Neural cell (in vitro differentiated cells): Measurements from ENCODE around the gene SPINK2. TPM values are rescaled to one million over a fixed set of nuclear protein-coding genes. Genes with fewer than 3 reads are reported as not detected.

Source experiments
- H2AFZ ChIP-seq: fragments of 200-600, 300-800 bp; sonication (generic), shearing (Covaris generic); 2 replicates; pipeline ENCODE4 v1.6.0; 2014; ENCODE audit warnings: low read depth, mild to moderate bottlenecking, antibody characterized with exemption, low read length, moderate library complexity
- H3F3A ChIP-seq: fragments of 200-600 bp; shearing (Covaris generic); 2 replicates; pipeline ENCODE4 v1.6.1; 2016; ENCODE audit warnings: mild to moderate bottlenecking, moderate library complexity, mixed read lengths, antibody characterized with exemption, low read length; ENCODE audit not compliant: insufficient read depth, poor library complexity, severe bottlenecking
- H3K27ac ChIP-seq: fragments of 200-600, 300-800 bp; sonication (generic), shearing (Covaris generic); 2 replicates; pipeline ENCODE4 v1.5.1; 2014; ENCODE audit warnings: mild to moderate bottlenecking, low read length, moderate library complexity
- H3K27me3 ChIP-seq: fragments of 300-800, 200-600 bp; sonication (generic), shearing (Covaris generic); 2 replicates; pipeline ENCODE4 v1.6.0; 2014; ENCODE audit warnings: mild to moderate bottlenecking, low read depth, low read length, moderate library complexity; ENCODE audit not compliant: insufficient read depth
- H3K36me3 ChIP-seq: fragments of 300-800, 200-600 bp; sonication (generic), shearing (Covaris generic); 2 replicates; pipeline ENCODE4 v1.5.1; 2014; ENCODE audit warnings: mild to moderate bottlenecking, antibody characterized with exemption, low read length, moderate library complexity; ENCODE audit not compliant: insufficient read depth
- H3K4me2 ChIP-seq: fragments of 300-800, 200-600 bp; sonication (generic), shearing (Covaris generic); 2 replicates; pipeline ENCODE4 v1.6.0; 2014; ENCODE audit warnings: mild to moderate bottlenecking, low read length
- H3K4me3 ChIP-seq: fragments of 300-800, 200-600 bp; sonication (generic), shearing (Covaris generic); 2 replicates; pipeline ENCODE4 v1.5.1; 2014; ENCODE audit warnings: mild to moderate bottlenecking, low read length, moderate library complexity
- H3K79me2 ChIP-seq: fragments of 200-600 bp; shearing (Covaris generic); replicated peaks from 2 replicates; pipeline ENCODE4 v1.6.0; 2014; ENCODE audit warnings: mild to moderate bottlenecking, low read length, moderate library complexity; ENCODE audit not compliant: insufficient read depth
- H3K9ac ChIP-seq: fragments of 300-800, 200-600 bp; sonication (generic), shearing (Covaris generic); 2 replicates; pipeline ENCODE4 v1.6.1; 2016; ENCODE audit warnings: mild to moderate bottlenecking, low read length, mixed read lengths
- H3K9me2 ChIP-seq: fragments of 200-600 bp; shearing (Covaris generic); 2 replicates; pipeline ENCODE4 v1.6.1; 2016; ENCODE audit warnings: mild to moderate bottlenecking, low read length, mixed read lengths; ENCODE audit not compliant: insufficient read depth
- H3K9me3 ChIP-seq: fragments of 200-600, 300-800 bp; sonication (generic), shearing (Covaris generic); 2 replicates; pipeline ENCODE4 v1.6.1; 2016; ENCODE audit warnings: mild to moderate bottlenecking, mixed run types, low read length, moderate library complexity, mixed read lengths
- H4K20me1 ChIP-seq: fragments of 200-600 bp; shearing (Covaris generic); 2 replicates; pipeline ENCODE4 v1.6.1; 2016; ENCODE audit warnings: mild to moderate bottlenecking, mixed run types; ENCODE audit not compliant: insufficient read depth
- CTCF ChIP-seq: fragments of 450-650 bp; IDR thresholded peaks from 2 replicates; pipeline ENCODE4 v1.5.1; 2014; ENCODE audit warnings: antibody characterized with exemption, mild to moderate bottlenecking, moderate library complexity; ENCODE audit not compliant: poor library complexity, severe bottlenecking
- EP300 ChIP-seq: fragments of 450-650 bp; conservative IDR thresholded peaks from 2 replicates; pipeline ENCODE4 v1.6.1; 2014; ENCODE audit warnings: antibody characterized with exemption, mild to moderate bottlenecking, moderate library complexity; ENCODE audit not compliant: poor library complexity, severe bottlenecking
- EZH2 ChIP-seq: fragments of 200-600, 300-800 bp; shearing (Covaris generic), sonication (generic); IDR thresholded peaks from 2 replicates; pipeline ENCODE4 v1.6.1; 2014; ENCODE audit warnings: antibody characterized with exemption, low read length, borderline replicate concordance, mild to moderate bottlenecking; ENCODE audit not compliant: insufficient read depth, poor library complexity, severe bottlenecking
- POLR2AphosphoS5 ChIP-seq: IDR thresholded peaks from 2 replicates; pipeline ENCODE4 v1.6.1; 2012
- RAD21 ChIP-seq: fragments of 450-650 bp; conservative IDR thresholded peaks from 2 replicates; pipeline ENCODE4 v1.6.1; 2014; ENCODE audit warnings: antibody characterized with exemption, mild to moderate bottlenecking, moderate library complexity
- REST ChIP-seq: IDR thresholded peaks from 2 replicates; pipeline ENCODE4 v1.6.1; 2012; ENCODE audit warnings: borderline replicate concordance
- TAF1 ChIP-seq: IDR thresholded peaks from 2 replicates; pipeline ENCODE4 v1.6.1; 2012; ENCODE audit warnings: low read depth
- polyA plus RNA-seq: library from polyadenylated mRNA; depleted of rRNA; stranded (reverse); fragments of >200 nt; gene quantifications from 2 replicates; pipeline ENCODE4 v1.2.3, GENCODE V29; 2014

The SPINK2 gene
- polyA plus RNA-seq, 1 donor from 2014 or later: 1.4 TPM

- H3K9ac ChIP-seq: no peak overlapping the region
- H3K9me2 ChIP-seq: no peaks in the 10 kb centered on the region
- TF ChIP-seq REST (no peak), EZH2 (no peak)
- no peaks in the 10 kb centered on the region for H4K20me1 ChIP-seq
- H3K9me3 ChIP-seq: no peaks in the 10 kb centered on the region
- H3K4me2 ChIP-seq: no peak overlapping the region
- H2AFZ ChIP-seq: no peak overlapping the region
- H3K36me3 ChIP-seq: no peaks in the 10 kb centered on the region
- H3K4me3 ChIP-seq: no peak overlapping the region
- no peaks in the 10 kb centered on the region for H3K27me3 ChIP-seq
- no peaks in the 10 kb centered on the region for H3F3A ChIP-seq
- H3K79me2 ChIP-seq: no peaks in the 10 kb centered on the region
- H3K27ac ChIP-seq: no peak overlapping the region
These were observed 53.9 kb downstream of the SPINK2 start for GRCh38 chr4:56767567-56767966.

DNA sequence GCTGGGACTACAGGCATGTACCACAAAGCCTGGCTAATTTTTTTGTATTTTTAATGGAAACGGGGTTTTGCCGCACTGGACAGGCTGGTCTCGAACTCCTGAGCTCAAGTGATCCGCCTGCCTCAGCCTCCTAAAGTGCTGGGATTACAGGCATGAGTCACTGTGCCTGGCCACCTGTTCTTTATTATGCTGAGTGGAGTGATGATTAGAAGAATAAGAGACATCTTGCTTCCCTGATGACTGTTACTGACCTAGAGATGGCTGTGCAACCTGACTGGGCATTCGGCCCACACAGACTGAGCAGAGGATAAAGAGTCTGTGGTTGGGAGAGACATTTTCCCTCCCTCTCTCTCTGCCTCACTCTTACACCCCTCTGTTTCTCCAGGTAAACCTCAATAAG, 56.7 kb downstream of the SPINK2 start:
- Histone ChIP-seq H3K9ac (no peak overlapping the region), H3K27ac (no peak overlapping the region), H3F3A (no peaks in the 10 kb centered on the region), H3K79me2 (no peaks in the 10 kb centered on the region), H3K4me3 (no peak overlapping the region), H3K4me2 (no peak overlapping the region), H3K36me3 (no peaks in the 10 kb centered on the region), H4K20me1 (no peaks in the 10 kb centered on the region), H2AFZ (no peak overlapping the region), H3K9me3 (no peaks in the 10 kb centered on the region), H3K9me2 (no peaks in the 10 kb centered on the region), H3K27me3 (no peaks in the 10 kb centered on the region)
- TF ChIP-seq TAF1: no peak
- no peak for TF ChIP-seq RAD21
- TF ChIP-seq CTCF: no peak

DNA sequence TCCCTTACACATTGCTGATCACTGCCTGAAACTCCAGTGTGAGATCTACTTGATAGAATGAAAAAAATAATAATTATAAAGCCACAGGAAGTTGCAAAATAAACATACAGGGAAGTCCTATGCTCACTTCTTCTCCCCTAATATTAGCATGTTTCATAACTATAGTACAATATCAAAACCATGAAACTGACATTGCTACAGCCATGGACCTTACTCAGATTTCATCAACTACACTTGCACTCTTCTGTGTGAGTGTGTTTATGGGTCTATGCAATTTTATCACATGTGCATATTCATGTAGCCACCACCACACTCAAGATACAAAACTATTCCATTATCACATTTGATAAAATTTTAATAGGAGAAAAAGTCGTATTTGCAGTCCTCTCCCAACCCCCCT, 57.3 kb downstream of the SPINK2 start:
- no peaks in the 10 kb centered on the region for H3K9me2 ChIP-seq
- no peaks in the 10 kb centered on the region for H3K79me2 ChIP-seq
- no peaks in the 10 kb centered on the region for H3F3A ChIP-seq
- no peak overlapping the region for H3K27ac ChIP-seq
- no peaks in the 10 kb centered on the region for H4K20me1 ChIP-seq
- TF ChIP-seq POLR2AphosphoS5: no peak
- no peak for TF ChIP-seq EP300
- H3K4me3 ChIP-seq: no peak overlapping the region
- H3K4me2 ChIP-seq: no peak overlapping the region
- H3K9me3 ChIP-seq: no peaks in the 10 kb centered on the region
- no peaks in the 10 kb centered on the region for H3K36me3 ChIP-seq
- no peaks in the 10 kb centered on the region for H3K27me3 ChIP-seq
- no peak overlapping the region for H3K9ac ChIP-seq
- no peak overlapping the region for H2AFZ ChIP-seq
